IPS-20b (cell line): ENCODE results near the gene MAP1S.

ENCODE experiments used
- H3K27ac ChIP-seq: one replicate; pipeline ENCODE4 v1.5.1; 2013; ENCODE audit warnings: low read length
- H3K27me3 ChIP-seq: 2 replicates; pipeline ENCODE4 v1.6.1; 2013; ENCODE audit warnings: mild to moderate bottlenecking, low read length, inconsistent platforms; ENCODE audit not compliant: insufficient read depth
- H3K36me3 ChIP-seq: 2 replicates; pipeline ENCODE4 v1.6.1; 2013; ENCODE audit warnings: low read depth, mild to moderate bottlenecking, inconsistent platforms, low read length, moderate library complexity; ENCODE audit not compliant: insufficient read depth
- H3K4me1 ChIP-seq: 2 replicates; pipeline ENCODE4 v1.6.1; 2013; ENCODE audit warnings: mild to moderate bottlenecking, control low read depth, inconsistent platforms, low read length, moderate library complexity; ENCODE audit not compliant: insufficient read depth
- H3K4me3 ChIP-seq: 2 replicates; pipeline ENCODE4 v1.5.1; 2013; ENCODE audit warnings: mild to moderate bottlenecking, low read length, inconsistent platforms
- H3K9ac ChIP-seq: 2 replicates; pipeline ENCODE4 v1.6.1; 2013; ENCODE audit warnings: low read depth, mild to moderate bottlenecking, inconsistent platforms, low read length, moderate library complexity
- H3K9me3 ChIP-seq: 2 replicates; pipeline ENCODE4 v1.6.1; 2013; ENCODE audit warnings: mild to moderate bottlenecking, low read depth, low read length, inconsistent platforms; ENCODE audit not compliant: insufficient read depth

The MAP1S gene

GRCh38 chr19:17755977-17756670 is 36.8 kb downstream of the MAP1S start:
- Histone ChIP-seq H3K36me3 (no peaks in the 10 kb centered on the region), H3K9ac (no peak overlapping the region), H3K9me3 (no peaks in the 10 kb centered on the region), H3K27me3 (no peaks in the 10 kb centered on the region), H3K4me1 (no peaks in the 10 kb centered on the region), H3K4me3 (no peak overlapping the region), H3K27ac (no peak overlapping the region)

DNA sequence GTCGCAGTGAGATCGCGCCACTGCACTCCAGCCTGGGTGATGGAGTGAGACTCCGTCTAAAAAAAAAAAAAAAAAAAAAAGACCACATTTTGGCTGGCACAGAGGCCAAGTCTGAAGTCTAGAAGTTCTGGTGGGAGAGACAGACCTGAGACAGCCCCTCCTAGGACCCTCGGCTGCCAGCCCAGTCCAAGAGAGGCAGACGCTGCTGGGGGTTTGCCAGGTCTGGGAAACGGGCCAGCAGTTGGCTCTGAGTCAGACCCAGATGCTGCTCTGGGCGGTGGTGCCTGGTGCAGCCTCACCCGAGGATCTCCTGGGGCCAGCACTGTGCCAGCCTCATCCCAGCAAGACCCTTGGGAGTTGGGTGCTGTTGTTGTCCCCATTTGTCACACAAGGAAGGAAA is 37.8 kb downstream of the MAP1S start:
- Histone ChIP-seq H3K4me1 (no peaks in the 10 kb centered on the region), H3K9ac (no peak overlapping the region), H3K36me3 (no peaks in the 10 kb centered on the region), H3K27ac (no peak overlapping the region), H3K9me3 (no peaks in the 10 kb centered on the region), H3K4me3 (no peak overlapping the region), H3K27me3 (no peaks in the 10 kb centered on the region)

GRCh38 chr19:17758515-17758914 is 39.2 kb downstream of the MAP1S start:
- H3K27ac ChIP-seq, result no peak overlapping the region
- no peaks in the 10 kb centered on the region for H3K9me3 ChIP-seq
- H3K4me3 ChIP-seq, result no peak overlapping the region
- no peaks in the 10 kb centered on the region for H3K4me1 ChIP-seq
- H3K36me3 ChIP-seq, result no peaks in the 10 kb centered on the region
- H3K27me3 ChIP-seq, result no peaks in the 10 kb centered on the region
- H3K9ac ChIP-seq, result no peak overlapping the region

GRCh38 chr19:17761148-17761547 is 41.9 kb downstream of the MAP1S start:
- H3K36me3 ChIP-seq, result no peaks in the 10 kb centered on the region
- H3K9ac ChIP-seq, result no peak overlapping the region

GRCh38 chr19:17762505-17763229 is 43.4 kb downstream of the MAP1S start:
- Histone ChIP-seq H3K27ac (no peak overlapping the region), H3K27me3 (no peaks in the 10 kb centered on the region), H3K9me3 (no peaks in the 10 kb centered on the region), H3K36me3 (no peaks in the 10 kb centered on the region), H3K4me3 (peak overlapping the region; percentile 46; the same call in 1 of the 2 replicates), H3K4me1 (no peaks in the 10 kb centered on the region), H3K9ac (peak overlapping the region; percentile 7; the same call in 1 of the 2 replicates)

More at GRCh38 chr19:17761148-17761547, 41.9 kb downstream of the MAP1S start:
- no peak overlapping the region for H3K4me3 ChIP-seq
- H3K27ac ChIP-seq, result no peak overlapping the region
- no peaks in the 10 kb centered on the region for H3K9me3 ChIP-seq
- no peaks in the 10 kb centered on the region for H3K4me1 ChIP-seq
- H3K27me3 ChIP-seq, result no peaks in the 10 kb centered on the region

DNA sequence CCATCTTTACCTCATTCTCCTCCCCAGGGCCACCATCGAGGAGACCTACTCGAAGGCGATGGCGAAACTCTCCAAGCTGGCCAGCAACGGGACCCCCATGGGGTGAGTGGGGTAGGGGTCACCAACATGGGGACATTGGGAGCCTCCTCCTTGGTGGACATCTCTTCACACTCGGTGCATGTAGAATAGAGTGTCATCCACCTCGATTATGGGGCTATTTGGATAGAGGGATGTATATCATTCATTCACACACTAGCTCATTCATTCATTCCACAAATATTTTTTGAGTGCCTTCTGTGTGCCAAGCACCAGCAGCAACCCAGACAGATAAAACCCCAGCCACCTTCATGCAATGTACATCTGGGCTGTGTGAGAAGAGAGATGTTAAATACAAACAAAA is 45.1 kb downstream of the MAP1S start:
- no peak overlapping the region for H3K9ac ChIP-seq
- no peak overlapping the region for H3K4me3 ChIP-seq
- H3K9me3 ChIP-seq, result no peaks in the 10 kb centered on the region
- H3K27ac ChIP-seq, result no peak overlapping the region
- H3K4me1 ChIP-seq, result no peaks in the 10 kb centered on the region
- H3K36me3 ChIP-seq, result no peaks in the 10 kb centered on the region
- H3K27me3 ChIP-seq, result no peaks in the 10 kb centered on the region

DNA sequence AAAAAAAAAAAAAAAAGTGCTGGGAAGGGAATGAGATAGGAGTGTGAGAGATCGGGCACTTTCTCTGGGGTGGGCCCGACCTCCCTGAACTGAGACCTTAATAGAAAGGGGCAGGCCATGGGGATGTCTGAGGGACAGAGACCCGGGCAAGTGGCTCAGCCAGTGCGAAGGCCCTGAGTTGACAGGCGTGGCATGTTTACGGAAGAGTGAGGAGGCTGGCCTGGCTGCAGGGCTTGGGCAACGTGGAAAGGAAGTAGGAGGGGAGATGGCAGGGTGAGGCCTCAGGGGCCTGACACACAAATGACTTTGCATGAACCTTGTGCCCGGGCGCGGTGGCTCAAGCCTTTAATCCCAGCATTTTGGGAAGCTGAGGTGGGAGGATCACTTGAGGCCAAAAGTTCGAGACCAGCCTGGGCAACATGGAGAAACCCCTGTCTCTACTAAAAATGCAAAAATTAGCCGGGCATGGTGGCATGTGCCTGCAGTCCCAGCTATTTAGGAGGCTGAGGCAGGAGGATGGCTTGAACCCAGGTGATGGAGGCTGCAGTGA is 45.9 kb downstream of the MAP1S start:
- Histone ChIP-seq H3K27ac (no peak overlapping the region), H3K36me3 (no peaks in the 10 kb centered on the region), H3K9ac (no peak overlapping the region), H3K4me3 (no peak overlapping the region), H3K4me1 (no peaks in the 10 kb centered on the region), H3K9me3 (no peaks in the 10 kb centered on the region), H3K27me3 (no peaks in the 10 kb centered on the region)

DNA sequence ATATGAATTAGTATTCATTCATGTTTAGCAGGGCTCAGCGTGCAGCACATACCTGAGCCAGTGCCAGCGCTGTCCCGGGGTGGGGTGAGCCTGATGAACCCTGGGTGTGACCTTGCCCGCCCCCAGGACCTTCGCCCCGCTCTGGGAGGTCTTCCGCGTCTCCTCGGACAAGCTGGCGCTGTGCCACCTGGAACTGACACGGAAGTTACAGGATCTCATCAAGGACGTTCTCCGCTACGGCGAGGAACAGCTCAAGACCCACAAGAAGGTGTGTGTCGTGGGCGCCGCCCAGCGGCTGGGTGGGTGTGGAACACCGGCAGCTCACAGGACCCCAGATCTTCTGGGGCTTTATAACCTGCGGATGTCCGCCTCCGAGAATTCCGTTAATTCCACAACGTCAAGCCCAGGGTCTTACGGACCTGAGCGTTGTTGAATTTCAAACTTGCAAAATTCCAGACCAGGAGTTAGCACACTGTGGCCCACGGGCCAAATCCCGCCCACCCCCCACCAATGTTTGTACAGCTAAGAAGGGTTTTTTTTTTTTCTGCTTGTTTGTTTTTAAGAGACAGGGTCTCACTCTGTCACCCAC is 47.4 kb downstream of the MAP1S start:
- Histone ChIP-seq H3K9ac (no peak overlapping the region), H3K27me3 (no peaks in the 10 kb centered on the region), H3K4me3 (no peak overlapping the region; the same call in 1 of the 2 replicates)

GRCh38 chr19:17767559-17767958 is 48.3 kb downstream of the MAP1S start:
- H3K27me3 ChIP-seq, result no peaks in the 10 kb centered on the region
- no peak overlapping the region for H3K27ac ChIP-seq
- no peak overlapping the region for H3K9ac ChIP-seq
- H3K9me3 ChIP-seq, result no peaks in the 10 kb centered on the region
- no peaks in the 10 kb centered on the region for H3K36me3 ChIP-seq
- H3K4me1 ChIP-seq, result no peaks in the 10 kb centered on the region
- no peak overlapping the region for H3K4me3 ChIP-seq

More for the DNA sequence above, 47.4 kb downstream of the MAP1S start:
- no peaks in the 10 kb centered on the region for H3K9me3 ChIP-seq
- no peaks in the 10 kb centered on the region for H3K36me3 ChIP-seq
- no peak overlapping the region for H3K27ac ChIP-seq
- no peaks in the 10 kb centered on the region for H3K4me1 ChIP-seq

DNA sequence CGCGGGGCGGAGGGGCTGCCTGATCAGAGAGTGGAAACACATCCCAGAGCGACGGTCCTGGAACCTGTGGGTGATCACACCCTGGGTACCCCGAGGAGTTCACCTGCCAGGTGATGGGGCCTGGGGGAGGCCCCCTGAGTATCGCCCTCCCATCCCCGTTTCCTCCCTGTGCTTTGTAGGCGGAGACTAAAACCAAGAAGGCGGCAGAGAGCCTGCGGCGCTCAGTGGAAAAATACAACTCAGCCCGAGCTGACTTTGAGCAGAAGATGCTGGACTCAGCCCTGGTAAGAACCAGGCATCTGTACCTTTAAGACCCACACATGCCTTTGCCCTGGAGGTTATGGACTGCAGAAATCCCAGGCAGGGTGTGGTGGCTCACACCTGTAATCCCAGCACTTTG is 51.3 kb downstream of the MAP1S start:
- Histone ChIP-seq H3K4me3 (no peak overlapping the region), H3K9me3 (no peaks in the 10 kb centered on the region), H3K27ac (no peak overlapping the region), H3K36me3 (no peaks in the 10 kb centered on the region), H3K9ac (no peak overlapping the region), H3K27me3 (no peaks in the 10 kb centered on the region), H3K4me1 (no peaks in the 10 kb centered on the region)

GRCh38 chr19:17772172-17772571 is 52.9 kb downstream of the MAP1S start:
- H3K4me1 ChIP-seq, result no peaks in the 10 kb centered on the region
- no peaks in the 10 kb centered on the region for H3K36me3 ChIP-seq
- no peak overlapping the region for H3K27ac ChIP-seq
- H3K4me3 ChIP-seq, result no peak overlapping the region
- no peaks in the 10 kb centered on the region for H3K9me3 ChIP-seq
- no peaks in the 10 kb centered on the region for H3K27me3 ChIP-seq
- H3K9ac ChIP-seq, result no peak overlapping the region
